ENCODE results near the gene ASIC4.

Gene ASIC4

GRCh38 chr2:219557791-219558785 is 43.8 kb downstream of the ASIC4 start:
- no peak for TF ChIP-seq CTCF (IDR thresholded peaks at IDR 0.05; ENCODE audit: low read depth, low read length)
- no peak for DNase-seq (ENCODE audit: extremely low read depth, low read depth)

- no peak for DNase-seq (ENCODE audit: extremely low read depth, low read depth)
- no peak for TF ChIP-seq CTCF (IDR thresholded peaks at IDR 0.05; ENCODE audit: low read depth, low read length)
These were observed 45.1 kb downstream of the ASIC4 start for GRCh38 chr2:219559156-219559915.

- TF ChIP-seq CTCF (IDR thresholded peaks at IDR 0.05; ENCODE audit: low read depth, low read length) = peak; percentile 62
- no peak for DNase-seq (ENCODE audit: extremely low read depth, low read depth)
These were observed 46.0 kb downstream of the ASIC4 start for GRCh38 chr2:219560037-219560892.

GRCh38 chr2:219560893-219561178 is 46.6 kb downstream of the ASIC4 start:
- no peak for DNase-seq (ENCODE audit: extremely low read depth, low read depth)
- no peak; the same call in 1 of the 2 replicates for TF ChIP-seq CTCF (IDR thresholded peaks at IDR 0.05; ENCODE audit: low read depth, low read length)

GRCh38 chr2:219561179-219562048 is 47.1 kb downstream of the ASIC4 start:
- TF ChIP-seq CTCF (IDR thresholded peaks at IDR 0.05; ENCODE audit: low read depth, low read length) = no peak
- DNase-seq (ENCODE audit: extremely low read depth, low read depth) = no peak

Data from AG09319 (cell line).